ENCODE measurements around the gene LAMA2.

GRCh38 chr6:129239825-129240491, 357.0 kb downstream of the LAMA2 start:
- TF ChIP-seq GATA2 (IDR thresholded peaks at IDR 0.05; ENCODE audit: low read depth, low read length) (no peak), GATA3 (IDR thresholded peaks at IDR 0.05; ENCODE audit: low read depth, low read length) (no peak)

All from SH-SY5Y (cell line).